H1 (cell line): ENCODE data around the gene CDS2. TPM values are rescaled to one million over a fixed set of nuclear protein-coding genes. Genes with fewer than 3 reads are reported as not detected.

ENCODE experiments used
- EGR1 ChIP-seq: IDR thresholded peaks from 2 replicates; pipeline ENCODE4 v1.6.1; 2011; ENCODE audit warnings: low read depth, low read length, borderline replicate concordance
- EZH2 ChIP-seq: fragments of 200-600 bp; sonication (generic); IDR thresholded peaks from 2 replicates; pipeline ENCODE4 v1.7.1; 2012; ENCODE audit warnings: low read depth, mild to moderate bottlenecking, moderate library complexity, low read length, inconsistent platforms; ENCODE audit not compliant: severe bottlenecking
- KDM5A ChIP-seq: fragments of 200-600 bp; IDR thresholded peaks from 2 replicates; pipeline ENCODE4 v1.7.1; 2012; ENCODE audit warnings: mild to moderate bottlenecking, low read length, inconsistent platforms, mixed read lengths
- SIRT6 ChIP-seq: IDR thresholded peaks from one replicate; pipeline ENCODE4 v1.7.1; 2012; ENCODE audit warnings: low read length, inconsistent platforms
- SP2 ChIP-seq: IDR thresholded peaks from 2 replicates; pipeline ENCODE4 v1.6.1; 2012; ENCODE audit warnings: mild to moderate bottlenecking, low read length, inconsistent platforms
- TBP ChIP-seq: IDR thresholded peaks from 2 replicates; pipeline ENCODE4 v1.6.1; 2011; ENCODE audit warnings: low read depth, low read length, improper control_type of control experiment
- TCF12 ChIP-seq: IDR thresholded peaks from 2 replicates; pipeline ENCODE4 v1.6.1; 2011; ENCODE audit warnings: low read depth, mild to moderate bottlenecking, low read length
- TEAD4 ChIP-seq: IDR thresholded peaks from 2 replicates; pipeline ENCODE4 v1.6.1; 2012; ENCODE audit warnings: low read depth, low read length, inconsistent platforms, mixed read lengths
- polyA plus RNA-seq, 7 experiments: library from polyadenylated mRNA; depleted of rRNA in 3 of 7; stranded (reverse) in 5 of 7; unstranded in 2 of 7; fragments of >200 nt in 5 of 7; fragments of 200-250 nt in 2 of 7; gene quantifications; 1 replicate in 5 of 7; 2 replicates in 1 of 7; 4 replicates in 1 of 7; pipeline versions ENCODE4 v1.2.1 to v1.2.3, GENCODE V29; 2011 to 2013; ENCODE audit warnings: missing spikeins in 2 of 7, mixed read lengths in 2 of 7
- total RNA-seq: library from RNA; stranded (reverse); fragmentation: NEBNext Ultra II Directional; extraction: Animal tissue kit (Norgen Biotek cat#: 25700); gene quantifications from 2 replicates; pipeline ENCODE4 v1.2.1, GENCODE V29; 2021
- TF ChIP-seq, protein P1 (sequence below): fragments of 300-600 bp; sonication (generic); IDR thresholded peaks from 2 replicates; pipeline ENCODE4 v1.7.1; 2012; ENCODE audit warnings: low read length, moderate library complexity, mild to moderate bottlenecking, inconsistent platforms; ENCODE audit not compliant: insufficient replicate concordance
- TF ChIP-seq, protein P2 (sequence below): IDR thresholded peaks from 2 replicates; pipeline ENCODE4 v1.6.1; 2012; ENCODE audit warnings: low read length, inconsistent platforms

The CDS2 gene
- total and polyA plus RNA-seq, 2 of the 8 experiments (the other 6 are each of a cell fraction or from before 2014, with no cell fraction given) = 54.0 to 56.2 TPM

DNA sequence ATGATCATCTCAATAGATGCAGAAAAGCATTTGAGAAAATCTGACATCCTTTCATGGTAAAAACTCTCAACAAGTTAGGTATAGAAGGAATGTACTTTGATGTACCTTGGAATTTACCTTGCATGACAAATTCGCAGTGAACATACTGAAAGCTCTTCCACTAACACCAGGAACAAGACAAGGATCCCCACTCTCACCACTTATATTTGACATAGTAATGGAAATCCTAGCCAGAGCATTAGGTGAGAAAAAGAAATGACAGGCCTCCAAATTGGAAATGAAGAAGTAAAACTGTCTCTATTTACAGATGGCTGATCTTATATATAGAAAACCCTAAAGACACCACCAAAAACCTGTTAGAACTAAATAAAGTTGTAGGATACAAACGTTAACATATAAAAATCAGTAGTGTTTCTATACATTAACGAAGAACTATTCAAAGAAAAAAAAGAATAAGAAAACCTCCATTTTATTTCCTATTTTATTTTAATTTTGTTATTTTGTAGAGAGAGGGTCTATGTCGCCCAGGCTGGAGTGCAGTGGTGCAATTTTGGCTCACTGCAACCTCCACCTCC is 34.0 kb upstream of the CDS2 start (continued):
- TF ChIP-seq, protein P1, sequence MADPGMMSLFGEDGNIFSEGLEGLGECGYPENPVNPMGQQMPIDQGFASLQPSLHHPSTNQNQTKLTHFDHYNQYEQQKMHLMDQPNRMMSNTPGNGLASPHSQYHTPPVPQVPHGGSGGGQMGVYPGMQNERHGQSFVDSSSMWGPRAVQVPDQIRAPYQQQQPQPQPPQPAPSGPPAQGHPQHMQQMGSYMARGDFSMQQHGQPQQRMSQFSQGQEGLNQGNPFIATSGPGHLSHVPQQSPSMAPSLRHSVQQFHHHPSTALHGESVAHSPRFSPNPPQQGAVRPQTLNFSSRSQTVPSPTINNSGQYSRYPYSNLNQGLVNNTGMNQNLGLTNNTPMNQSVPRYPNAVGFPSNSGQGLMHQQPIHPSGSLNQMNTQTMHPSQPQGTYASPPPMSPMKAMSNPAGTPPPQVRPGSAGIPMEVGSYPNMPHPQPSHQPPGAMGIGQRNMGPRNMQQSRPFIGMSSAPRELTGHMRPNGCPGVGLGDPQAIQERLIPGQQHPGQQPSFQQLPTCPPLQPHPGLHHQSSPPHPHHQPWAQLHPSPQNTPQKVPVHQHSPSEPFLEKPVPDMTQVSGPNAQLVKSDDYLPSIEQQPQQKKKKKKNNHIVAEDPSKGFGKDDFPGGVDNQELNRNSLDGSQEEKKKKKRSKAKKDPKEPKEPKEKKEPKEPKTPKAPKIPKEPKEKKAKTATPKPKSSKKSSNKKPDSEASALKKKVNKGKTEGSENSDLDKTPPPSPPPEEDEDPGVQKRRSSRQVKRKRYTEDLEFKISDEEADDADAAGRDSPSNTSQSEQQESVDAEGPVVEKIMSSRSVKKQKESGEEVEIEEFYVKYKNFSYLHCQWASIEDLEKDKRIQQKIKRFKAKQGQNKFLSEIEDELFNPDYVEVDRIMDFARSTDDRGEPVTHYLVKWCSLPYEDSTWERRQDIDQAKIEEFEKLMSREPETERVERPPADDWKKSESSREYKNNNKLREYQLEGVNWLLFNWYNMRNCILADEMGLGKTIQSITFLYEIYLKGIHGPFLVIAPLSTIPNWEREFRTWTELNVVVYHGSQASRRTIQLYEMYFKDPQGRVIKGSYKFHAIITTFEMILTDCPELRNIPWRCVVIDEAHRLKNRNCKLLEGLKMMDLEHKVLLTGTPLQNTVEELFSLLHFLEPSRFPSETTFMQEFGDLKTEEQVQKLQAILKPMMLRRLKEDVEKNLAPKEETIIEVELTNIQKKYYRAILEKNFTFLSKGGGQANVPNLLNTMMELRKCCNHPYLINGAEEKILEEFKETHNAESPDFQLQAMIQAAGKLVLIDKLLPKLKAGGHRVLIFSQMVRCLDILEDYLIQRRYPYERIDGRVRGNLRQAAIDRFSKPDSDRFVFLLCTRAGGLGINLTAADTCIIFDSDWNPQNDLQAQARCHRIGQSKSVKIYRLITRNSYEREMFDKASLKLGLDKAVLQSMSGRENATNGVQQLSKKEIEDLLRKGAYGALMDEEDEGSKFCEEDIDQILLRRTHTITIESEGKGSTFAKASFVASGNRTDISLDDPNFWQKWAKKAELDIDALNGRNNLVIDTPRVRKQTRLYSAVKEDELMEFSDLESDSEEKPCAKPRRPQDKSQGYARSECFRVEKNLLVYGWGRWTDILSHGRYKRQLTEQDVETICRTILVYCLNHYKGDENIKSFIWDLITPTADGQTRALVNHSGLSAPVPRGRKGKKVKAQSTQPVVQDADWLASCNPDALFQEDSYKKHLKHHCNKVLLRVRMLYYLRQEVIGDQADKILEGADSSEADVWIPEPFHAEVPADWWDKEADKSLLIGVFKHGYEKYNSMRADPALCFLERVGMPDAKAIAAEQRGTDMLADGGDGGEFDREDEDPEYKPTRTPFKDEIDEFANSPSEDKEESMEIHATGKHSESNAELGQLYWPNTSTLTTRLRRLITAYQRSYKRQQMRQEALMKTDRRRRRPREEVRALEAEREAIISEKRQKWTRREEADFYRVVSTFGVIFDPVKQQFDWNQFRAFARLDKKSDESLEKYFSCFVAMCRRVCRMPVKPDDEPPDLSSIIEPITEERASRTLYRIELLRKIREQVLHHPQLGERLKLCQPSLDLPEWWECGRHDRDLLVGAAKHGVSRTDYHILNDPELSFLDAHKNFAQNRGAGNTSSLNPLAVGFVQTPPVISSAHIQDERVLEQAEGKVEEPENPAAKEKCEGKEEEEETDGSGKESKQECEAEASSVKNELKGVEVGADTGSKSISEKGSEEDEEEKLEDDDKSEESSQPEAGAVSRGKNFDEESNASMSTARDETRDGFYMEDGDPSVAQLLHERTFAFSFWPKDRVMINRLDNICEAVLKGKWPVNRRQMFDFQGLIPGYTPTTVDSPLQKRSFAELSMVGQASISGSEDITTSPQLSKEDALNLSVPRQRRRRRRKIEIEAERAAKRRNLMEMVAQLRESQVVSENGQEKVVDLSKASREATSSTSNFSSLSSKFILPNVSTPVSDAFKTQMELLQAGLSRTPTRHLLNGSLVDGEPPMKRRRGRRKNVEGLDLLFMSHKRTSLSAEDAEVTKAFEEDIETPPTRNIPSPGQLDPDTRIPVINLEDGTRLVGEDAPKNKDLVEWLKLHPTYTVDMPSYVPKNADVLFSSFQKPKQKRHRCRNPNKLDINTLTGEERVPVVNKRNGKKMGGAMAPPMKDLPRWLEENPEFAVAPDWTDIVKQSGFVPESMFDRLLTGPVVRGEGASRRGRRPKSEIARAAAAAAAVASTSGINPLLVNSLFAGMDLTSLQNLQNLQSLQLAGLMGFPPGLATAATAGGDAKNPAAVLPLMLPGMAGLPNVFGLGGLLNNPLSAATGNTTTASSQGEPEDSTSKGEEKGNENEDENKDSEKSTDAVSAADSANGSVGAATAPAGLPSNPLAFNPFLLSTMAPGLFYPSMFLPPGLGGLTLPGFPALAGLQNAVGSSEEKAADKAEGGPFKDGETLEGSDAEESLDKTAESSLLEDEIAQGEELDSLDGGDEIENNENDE = no peak
- no peak for TF ChIP-seq TEAD4
- no peak for TF ChIP-seq KDM5A
- TF ChIP-seq TCF12 = no peak
- no peak for TF ChIP-seq EGR1
- no peak for TF ChIP-seq EZH2
- no peak for TF ChIP-seq SP2
- no peak for TF ChIP-seq TBP
- no peak for TF ChIP-seq SIRT6
- TF ChIP-seq, protein P2, sequence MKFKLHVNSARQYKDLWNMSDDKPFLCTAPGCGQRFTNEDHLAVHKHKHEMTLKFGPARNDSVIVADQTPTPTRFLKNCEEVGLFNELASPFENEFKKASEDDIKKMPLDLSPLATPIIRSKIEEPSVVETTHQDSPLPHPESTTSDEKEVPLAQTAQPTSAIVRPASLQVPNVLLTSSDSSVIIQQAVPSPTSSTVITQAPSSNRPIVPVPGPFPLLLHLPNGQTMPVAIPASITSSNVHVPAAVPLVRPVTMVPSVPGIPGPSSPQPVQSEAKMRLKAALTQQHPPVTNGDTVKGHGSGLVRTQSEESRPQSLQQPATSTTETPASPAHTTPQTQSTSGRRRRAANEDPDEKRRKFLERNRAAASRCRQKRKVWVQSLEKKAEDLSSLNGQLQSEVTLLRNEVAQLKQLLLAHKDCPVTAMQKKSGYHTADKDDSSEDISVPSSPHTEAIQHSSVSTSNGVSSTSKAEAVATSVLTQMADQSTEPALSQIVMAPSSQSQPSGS = no peak
